ENCODE data around the gene CASP2. TPM values are rescaled to one million over a fixed set of nuclear protein-coding genes. Genes with fewer than 3 reads are reported as not detected.

Gene CASP2
- total RNA-seq, 1 donor from 2014 or later = 39.8 TPM

DNA sequence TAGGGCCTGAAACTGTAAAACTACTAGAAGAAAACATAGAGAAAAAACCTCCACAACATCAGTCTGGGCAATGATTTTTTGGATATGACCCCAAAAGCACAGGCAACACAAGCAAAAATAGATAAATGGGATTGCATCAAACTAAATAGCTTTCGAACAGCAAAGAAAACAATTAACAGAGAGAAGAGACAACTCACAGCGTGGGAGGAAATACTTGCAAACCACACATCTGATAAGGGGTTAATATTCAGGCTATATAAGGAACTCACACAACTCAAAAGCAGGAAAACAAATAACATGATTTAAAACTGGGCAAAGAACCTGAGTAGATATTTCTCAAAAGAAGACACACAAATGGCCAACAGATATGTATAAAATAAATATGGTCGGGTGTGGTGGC is 32.6 kb upstream of the CASP2 start:
- DNase-seq (ENCODE audit: low spot score) = no peak
- H3F3A ChIP-seq (ENCODE audit: low read depth) = no peaks in the 10 kb centered on the region
- Mint-ChIP-seq H3K27me3 (ENCODE audit: insufficient read depth, low read depth) (no peaks in the 10 kb centered on the region), H3K9me3 (peaks cover 14% of the 10 kb centered on the region), H3K4me1 (no peaks in the 10 kb centered on the region), H3K27ac (no peak overlapping the region), H3K4me3 (no peak overlapping the region), H3K36me3 (no peaks in the 10 kb centered on the region)
- H3K36me3 ChIP-seq = no peaks in the 10 kb centered on the region
- no peak overlapping the region for H2AFZ ChIP-seq (replicated peaks)
- H3K9ac ChIP-seq = no peak overlapping the region
- no peaks in the 10 kb centered on the region for H4K20me1 ChIP-seq (ENCODE audit: low read depth)
- no peak overlapping the region for H3K27ac ChIP-seq
- TF ChIP-seq EZH2phosphoT487 (IDR thresholded peaks at IDR 0.05) (no peak), EZH2 (IDR thresholded peaks at IDR 0.05) (no peak)
- TF ChIP-seq, protein P1, sequence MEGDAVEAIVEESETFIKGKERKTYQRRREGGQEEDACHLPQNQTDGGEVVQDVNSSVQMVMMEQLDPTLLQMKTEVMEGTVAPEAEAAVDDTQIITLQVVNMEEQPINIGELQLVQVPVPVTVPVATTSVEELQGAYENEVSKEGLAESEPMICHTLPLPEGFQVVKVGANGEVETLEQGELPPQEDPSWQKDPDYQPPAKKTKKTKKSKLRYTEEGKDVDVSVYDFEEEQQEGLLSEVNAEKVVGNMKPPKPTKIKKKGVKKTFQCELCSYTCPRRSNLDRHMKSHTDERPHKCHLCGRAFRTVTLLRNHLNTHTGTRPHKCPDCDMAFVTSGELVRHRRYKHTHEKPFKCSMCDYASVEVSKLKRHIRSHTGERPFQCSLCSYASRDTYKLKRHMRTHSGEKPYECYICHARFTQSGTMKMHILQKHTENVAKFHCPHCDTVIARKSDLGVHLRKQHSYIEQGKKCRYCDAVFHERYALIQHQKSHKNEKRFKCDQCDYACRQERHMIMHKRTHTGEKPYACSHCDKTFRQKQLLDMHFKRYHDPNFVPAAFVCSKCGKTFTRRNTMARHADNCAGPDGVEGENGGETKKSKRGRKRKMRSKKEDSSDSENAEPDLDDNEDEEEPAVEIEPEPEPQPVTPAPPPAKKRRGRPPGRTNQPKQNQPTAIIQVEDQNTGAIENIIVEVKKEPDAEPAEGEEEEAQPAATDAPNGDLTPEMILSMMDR (IDR thresholded peaks at IDR 0.05) = no peak
- no peaks in the 10 kb centered on the region for H3K9me3 ChIP-seq (ENCODE audit: low read depth)
- H3K4me3 ChIP-seq = no peak overlapping the region
- H3K27me3 ChIP-seq = no peaks in the 10 kb centered on the region
- no peaks in the 10 kb centered on the region for H3K4me1 ChIP-seq
- no peak overlapping the region for H3K4me2 ChIP-seq
- no peaks in the 10 kb centered on the region for H3K79me2 ChIP-seq (ENCODE audit: low read depth)

DNA sequence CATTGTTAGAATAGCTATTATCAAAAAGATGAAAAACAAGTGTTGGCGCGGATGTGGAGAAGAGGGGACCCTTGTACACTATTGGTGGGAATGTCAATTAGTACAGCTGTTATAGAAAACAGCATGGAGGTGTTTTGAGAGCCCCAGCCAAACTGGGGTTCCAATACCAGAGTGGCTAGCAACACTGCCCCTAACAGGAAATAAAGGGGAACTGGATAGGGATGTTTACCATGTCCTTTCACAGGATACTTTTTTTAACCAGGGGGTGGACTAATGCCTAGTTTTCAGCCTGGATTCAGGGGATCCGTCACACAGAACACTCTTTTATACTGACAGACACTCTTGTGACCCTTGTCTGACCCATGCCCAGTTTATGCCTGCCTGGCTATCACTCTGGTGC is 31.8 kb upstream of the CASP2 start:
- H3K36me3 Mint-ChIP-seq = no peaks in the 10 kb centered on the region
- no peak overlapping the region for H3K4me2 ChIP-seq
- no peaks in the 10 kb centered on the region for H3K27me3 ChIP-seq
- TF ChIP-seq EZH2 (IDR thresholded peaks at IDR 0.05) (no peak), EZH2phosphoT487 (IDR thresholded peaks at IDR 0.05) (no peak)
- TF ChIP-seq, protein P1 (IDR thresholded peaks at IDR 0.05) = peak; percentile 25
- no peaks in the 10 kb centered on the region for H3K27me3 Mint-ChIP-seq (ENCODE audit: insufficient read depth, low read depth)
- no peak overlapping the region for H3K27ac ChIP-seq
- H3K36me3 ChIP-seq = no peaks in the 10 kb centered on the region
- H3K4me3 ChIP-seq = no peak overlapping the region
- H3K9me3 ChIP-seq (ENCODE audit: low read depth) = no peaks in the 10 kb centered on the region
- H3K9me3 Mint-ChIP-seq = peaks cover 14% of the 10 kb centered on the region
- no peaks in the 10 kb centered on the region for H3K79me2 ChIP-seq (ENCODE audit: low read depth)
- no peaks in the 10 kb centered on the region for H3K4me1 Mint-ChIP-seq
- no peak overlapping the region for H3K27ac Mint-ChIP-seq
- no peaks in the 10 kb centered on the region for H3K4me1 ChIP-seq
- no peaks in the 10 kb centered on the region for H4K20me1 ChIP-seq (ENCODE audit: low read depth)
- H3K9ac ChIP-seq = no peak overlapping the region
- no peak overlapping the region for H2AFZ ChIP-seq (replicated peaks)
- no peaks in the 10 kb centered on the region for H3F3A ChIP-seq (ENCODE audit: low read depth)
- DNase-seq (ENCODE audit: low spot score) = peak; percentile 9
- no peak overlapping the region for H3K4me3 Mint-ChIP-seq

DNA sequence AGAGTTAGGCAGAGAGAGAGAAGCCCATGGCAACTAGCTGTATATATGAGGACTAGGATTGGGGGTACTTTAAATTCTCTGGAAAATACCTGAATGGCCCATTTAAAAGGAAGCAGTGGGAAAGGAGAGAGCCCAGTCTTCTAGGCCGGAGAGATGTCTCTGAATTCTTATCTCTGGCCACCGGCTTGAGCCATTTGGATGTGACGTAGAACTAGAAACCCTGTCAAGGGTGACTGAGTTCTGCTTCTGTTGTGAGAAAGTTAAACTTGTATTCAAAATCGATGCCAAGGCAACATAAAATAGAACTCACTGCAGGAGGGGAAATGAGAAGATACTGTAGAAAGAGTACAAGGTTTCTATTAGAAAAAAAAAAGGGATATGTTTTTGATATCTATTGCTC is 31.2 kb upstream of the CASP2 start:
- Mint-ChIP-seq H3K9me3 (peaks cover 14% of the 10 kb centered on the region), H3K27me3 (ENCODE audit: insufficient read depth, low read depth) (no peaks in the 10 kb centered on the region), H3K4me3 (no peak overlapping the region)

More for the DNA sequence above, 31.2 kb upstream of the CASP2 start:
- no peak for TF ChIP-seq EZH2phosphoT487 (IDR thresholded peaks at IDR 0.05)
- TF ChIP-seq, protein P1 (IDR thresholded peaks at IDR 0.05) = no peak
- no peak for TF ChIP-seq EZH2 (IDR thresholded peaks at IDR 0.05)
- H3F3A ChIP-seq (ENCODE audit: low read depth) = no peaks in the 10 kb centered on the region
- Mint-ChIP-seq H3K27ac (no peak overlapping the region), H3K4me1 (no peaks in the 10 kb centered on the region), H3K36me3 (no peaks in the 10 kb centered on the region)
- H3K4me1 ChIP-seq = no peaks in the 10 kb centered on the region
- no peaks in the 10 kb centered on the region for H3K9me3 ChIP-seq (ENCODE audit: low read depth)
- no peak for DNase-seq (ENCODE audit: low spot score)
- no peaks in the 10 kb centered on the region for H3K36me3 ChIP-seq
- H3K27ac ChIP-seq = no peak overlapping the region
- H2AFZ ChIP-seq (replicated peaks) = no peak overlapping the region
- no peaks in the 10 kb centered on the region for H3K79me2 ChIP-seq (ENCODE audit: low read depth)
- no peak overlapping the region for H3K4me2 ChIP-seq
- H3K4me3 ChIP-seq = no peak overlapping the region
- no peak overlapping the region for H3K9ac ChIP-seq
- no peaks in the 10 kb centered on the region for H3K27me3 ChIP-seq
- H4K20me1 ChIP-seq (ENCODE audit: low read depth) = no peaks in the 10 kb centered on the region

Data from neural progenitor cell (in vitro differentiated cells).